DND-41 (cell line): ENCODE data around the gene P3H1.
"Not testable (repeated sequence)": the region's sequence is repeated elsewhere in the genome, so short reads cannot be mapped to it uniquely, and the experiment has no call there.

Experiments used
- ATAC-seq: fragments of 200-7000 bp; cut with Tn5 transposase; 3 replicates; pipeline ENCODE4 v1.9.1; 2021; ENCODE audit warnings: low read depth; ENCODE audit not compliant: insufficient read depth
- DNase-seq: peaks from one replicate; pipeline ENCODE4 v3.0.0-alpha.2; 2020
- H2AFZ ChIP-seq: 2 replicates; pipeline ENCODE4 v1.6.0; 2012; ENCODE audit warnings: low read depth, low read length
- H3K27ac ChIP-seq: 2 replicates; pipeline ENCODE4 v1.5.1; 2012; ENCODE audit warnings: low read length, inconsistent platforms
- H3K27me3 ChIP-seq: fragments of 200-600 bp; sonication (generic); 2 replicates; pipeline ENCODE4 v1.6.0; 2012; ENCODE audit warnings: low read length, mild to moderate bottlenecking, inconsistent platforms; ENCODE audit not compliant: insufficient read depth, poor library complexity
- H3K36me3 ChIP-seq: 2 replicates; pipeline ENCODE4 v1.5.1; 2012; ENCODE audit warnings: low read length, inconsistent platforms; ENCODE audit not compliant: insufficient read depth
- H3K4me1 ChIP-seq: 2 replicates; pipeline ENCODE4 v1.5.1; 2012; ENCODE audit warnings: mild to moderate bottlenecking, low read length; ENCODE audit not compliant: insufficient read depth
- H3K4me2 ChIP-seq: 2 replicates; pipeline ENCODE4 v1.6.0; 2012; ENCODE audit warnings: mild to moderate bottlenecking, moderate library complexity, low read length, inconsistent platforms; ENCODE audit not compliant: insufficient read depth
- H3K4me3 ChIP-seq, 2 experiments: fragments of 200-600 bp in 1 of 2; shearing (Covaris generic) in 1 of 2; 2 replicates each; pipeline ENCODE4 v1.5.1; 2012 to 2016; ENCODE audit warnings: inconsistent platforms in 2 of 2, low read length in 2 of 2, mild to moderate bottlenecking in 2 of 2, low read depth in 1 of 2, moderate library complexity in 1 of 2
- H3K79me2 ChIP-seq: 2 replicates; pipeline ENCODE4 v1.6.0; 2012; ENCODE audit warnings: low read length, inconsistent platforms; ENCODE audit not compliant: insufficient read depth
- H3K9ac ChIP-seq: 2 replicates; pipeline ENCODE4 v1.6.0; 2012; ENCODE audit warnings: low read depth, mild to moderate bottlenecking, inconsistent platforms, low read length, moderate library complexity
- H3K9me3 ChIP-seq: 2 replicates; pipeline ENCODE4 v1.5.1; 2012; ENCODE audit warnings: low read length, moderate library complexity, mild to moderate bottlenecking, inconsistent platforms; ENCODE audit not compliant: insufficient read depth, severe bottlenecking
- H4K20me1 ChIP-seq: 2 replicates; pipeline ENCODE4 v1.6.0; 2012; ENCODE audit warnings: low read length; ENCODE audit not compliant: insufficient read depth
- EZH2 ChIP-seq: IDR thresholded peaks from 3 replicates; pipeline ENCODE4 v1.6.1; 2012; ENCODE audit warnings: borderline replicate concordance, low read depth, mild to moderate bottlenecking, moderate library complexity, low read length, inconsistent platforms; ENCODE audit not compliant: severe bottlenecking
- TF ChIP-seq, protein P1 (sequence below): IDR thresholded peaks from 2 replicates; pipeline ENCODE4 v1.5.1; 2012; ENCODE audit warnings: borderline replicate concordance, low read length, moderate library complexity, mild to moderate bottlenecking; ENCODE audit not compliant: poor library complexity, severe bottlenecking; ENCODE audit errors: extremely low read depth

Gene P3H1

GRCh38 chr1:42730002-42730401 lies 36.8 kb downstream of the P3H1 start:
- H3K79me2 ChIP-seq, result no peaks in the 10 kb centered on the region
- TF ChIP-seq, protein P1, sequence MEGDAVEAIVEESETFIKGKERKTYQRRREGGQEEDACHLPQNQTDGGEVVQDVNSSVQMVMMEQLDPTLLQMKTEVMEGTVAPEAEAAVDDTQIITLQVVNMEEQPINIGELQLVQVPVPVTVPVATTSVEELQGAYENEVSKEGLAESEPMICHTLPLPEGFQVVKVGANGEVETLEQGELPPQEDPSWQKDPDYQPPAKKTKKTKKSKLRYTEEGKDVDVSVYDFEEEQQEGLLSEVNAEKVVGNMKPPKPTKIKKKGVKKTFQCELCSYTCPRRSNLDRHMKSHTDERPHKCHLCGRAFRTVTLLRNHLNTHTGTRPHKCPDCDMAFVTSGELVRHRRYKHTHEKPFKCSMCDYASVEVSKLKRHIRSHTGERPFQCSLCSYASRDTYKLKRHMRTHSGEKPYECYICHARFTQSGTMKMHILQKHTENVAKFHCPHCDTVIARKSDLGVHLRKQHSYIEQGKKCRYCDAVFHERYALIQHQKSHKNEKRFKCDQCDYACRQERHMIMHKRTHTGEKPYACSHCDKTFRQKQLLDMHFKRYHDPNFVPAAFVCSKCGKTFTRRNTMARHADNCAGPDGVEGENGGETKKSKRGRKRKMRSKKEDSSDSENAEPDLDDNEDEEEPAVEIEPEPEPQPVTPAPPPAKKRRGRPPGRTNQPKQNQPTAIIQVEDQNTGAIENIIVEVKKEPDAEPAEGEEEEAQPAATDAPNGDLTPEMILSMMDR, result peak; percentile 7
- no peak for TF ChIP-seq EZH2
- no peaks in the 10 kb centered on the region for H3K36me3 ChIP-seq
- no peaks in the 10 kb centered on the region for H4K20me1 ChIP-seq
- no peak for DNase-seq
- no peak for ATAC-seq
- H3K4me3 ChIP-seq, result no peak overlapping the region
- H3K27me3 ChIP-seq, result no peaks in the 10 kb centered on the region
- H3K27ac ChIP-seq, result no peak overlapping the region
- no peak overlapping the region for H3K4me2 ChIP-seq
- H3K9me3 ChIP-seq, result no peaks in the 10 kb centered on the region
- H2AFZ ChIP-seq, result no peak overlapping the region
- H3K4me1 ChIP-seq, result no peaks in the 10 kb centered on the region
- H3K9ac ChIP-seq, result no peak overlapping the region

- not testable (repeated sequence) for H3K27ac ChIP-seq, H3K9me3 ChIP-seq, H3K4me3 ChIP-seq, ATAC-seq, H3K9ac ChIP-seq, H3K36me3 ChIP-seq, H3K4me2 ChIP-seq, DNase-seq, H3K27me3 ChIP-seq, H4K20me1 ChIP-seq, H2AFZ ChIP-seq, H3K4me1 ChIP-seq, H3K79me2 ChIP-seq
Measured at GRCh38 chr1:42725820-42726219, 41.0 kb downstream of the P3H1 start.

DNA sequence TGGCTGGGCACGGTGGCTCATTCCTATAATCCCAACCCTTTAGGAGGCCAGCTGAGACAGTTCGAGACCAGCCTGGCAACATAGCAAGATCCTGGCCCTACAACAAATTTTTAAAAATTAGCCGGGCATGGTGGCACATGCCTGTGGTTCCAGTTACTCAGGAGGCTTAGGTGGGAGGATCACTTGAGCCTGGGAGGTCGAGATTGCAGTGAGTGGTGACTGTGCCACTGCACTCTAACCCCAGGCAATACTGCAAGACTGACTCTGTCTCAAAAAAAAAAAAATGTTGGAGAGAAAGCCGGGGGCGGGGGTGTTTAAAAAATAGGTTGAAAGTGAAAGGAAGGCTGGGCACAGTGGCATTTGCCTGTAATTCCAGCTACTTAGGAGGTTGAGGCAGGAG lies 43.3 kb downstream of the P3H1 start:
- no peak overlapping the region for H3K4me3 ChIP-seq
- ATAC-seq, result no peak
- no peaks in the 10 kb centered on the region for H3K79me2 ChIP-seq
- no peak overlapping the region for H3K4me2 ChIP-seq
- no peak overlapping the region for H3K9ac ChIP-seq
- peaks cover 5% of the 10 kb centered on the region for H3K36me3 ChIP-seq
- TF ChIP-seq EZH2, result no peak
- TF ChIP-seq, protein P1, result no peak
- H4K20me1 ChIP-seq, result no peaks in the 10 kb centered on the region
- no peak overlapping the region for H2AFZ ChIP-seq
- no peaks in the 10 kb centered on the region for H3K9me3 ChIP-seq
- no peak for DNase-seq
- no peaks in the 10 kb centered on the region for H3K27me3 ChIP-seq
- H3K27ac ChIP-seq, result no peak overlapping the region
- no peaks in the 10 kb centered on the region for H3K4me1 ChIP-seq

GRCh38 chr1:42722403-42722802 lies 44.4 kb downstream of the P3H1 start:
- H3K27me3 ChIP-seq, H3K27ac ChIP-seq, H2AFZ ChIP-seq, H3K79me2 ChIP-seq, H3K4me3 ChIP-seq, ATAC-seq, DNase-seq, H3K9me3 ChIP-seq, H4K20me1 ChIP-seq, H3K9ac ChIP-seq, H3K4me1 ChIP-seq, H3K4me2 ChIP-seq: not testable (repeated sequence)
- H3K36me3 ChIP-seq, result peaks cover 16% of the 10 kb centered on the region
